ENCODE measurements around the gene GEMIN7. TPM values are rescaled to one million over a fixed set of nuclear protein-coding genes. Genes with fewer than 3 reads are reported as not detected.

Gene GEMIN7
- total RNA-seq, 4 donors from 2014 or later, result 3.0 to 21.1 (median 15.9) TPM

- in situ Hi-C loops (cut with MboI; ENCODE audit: low pct_ligation_motif_present in 1 of 4, low pct_unique_long_range_greater_than_20kb in 1 of 4, low sequenced_read_pairs in 3 of 4) (no loop called here), intact Hi-C loops (cut with DNase I; ENCODE audit: low total_unique reads) (no loop called here)
- no peak for DNase-seq
- Histone ChIP-seq H3K27me3 (no peaks in the 10 kb centered on the region), H3K36me3 (peaks cover 0 to 7% (median 0%) of the 10 kb centered on the region in 4 donors), H3K4me1 (peaks cover 0 to 17% (median 0%) of the 10 kb centered on the region in 4 donors), H3K27ac (peak overlapping the region in 1 of 4 donors; percentile 68), H3K4me3 (no peak overlapping the region), H3K9me3 (no peaks in the 10 kb centered on the region)
- 60 to 92% methylated on average over 2 to 10 of the region's 11 CpGs for WGBS, 2 donors (ENCODE audit: low coverage in 1 of 2)
- TF ChIP-seq POLR2AphosphoS5 (IDR thresholded peaks at IDR 0.05) (no peak), EP300 (IDR thresholded peaks at IDR 0.05; ENCODE audit: low read depth) (no peak), POLR2A (IDR thresholded peaks at IDR 0.05) (no peak)
- TF ChIP-seq, protein P1, sequence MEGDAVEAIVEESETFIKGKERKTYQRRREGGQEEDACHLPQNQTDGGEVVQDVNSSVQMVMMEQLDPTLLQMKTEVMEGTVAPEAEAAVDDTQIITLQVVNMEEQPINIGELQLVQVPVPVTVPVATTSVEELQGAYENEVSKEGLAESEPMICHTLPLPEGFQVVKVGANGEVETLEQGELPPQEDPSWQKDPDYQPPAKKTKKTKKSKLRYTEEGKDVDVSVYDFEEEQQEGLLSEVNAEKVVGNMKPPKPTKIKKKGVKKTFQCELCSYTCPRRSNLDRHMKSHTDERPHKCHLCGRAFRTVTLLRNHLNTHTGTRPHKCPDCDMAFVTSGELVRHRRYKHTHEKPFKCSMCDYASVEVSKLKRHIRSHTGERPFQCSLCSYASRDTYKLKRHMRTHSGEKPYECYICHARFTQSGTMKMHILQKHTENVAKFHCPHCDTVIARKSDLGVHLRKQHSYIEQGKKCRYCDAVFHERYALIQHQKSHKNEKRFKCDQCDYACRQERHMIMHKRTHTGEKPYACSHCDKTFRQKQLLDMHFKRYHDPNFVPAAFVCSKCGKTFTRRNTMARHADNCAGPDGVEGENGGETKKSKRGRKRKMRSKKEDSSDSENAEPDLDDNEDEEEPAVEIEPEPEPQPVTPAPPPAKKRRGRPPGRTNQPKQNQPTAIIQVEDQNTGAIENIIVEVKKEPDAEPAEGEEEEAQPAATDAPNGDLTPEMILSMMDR (IDR thresholded peaks at IDR 0.05), result no peak
These were observed 59.3 kb downstream of the GEMIN7 start for GRCh38 chr19:45138303-45138751.

DNA sequence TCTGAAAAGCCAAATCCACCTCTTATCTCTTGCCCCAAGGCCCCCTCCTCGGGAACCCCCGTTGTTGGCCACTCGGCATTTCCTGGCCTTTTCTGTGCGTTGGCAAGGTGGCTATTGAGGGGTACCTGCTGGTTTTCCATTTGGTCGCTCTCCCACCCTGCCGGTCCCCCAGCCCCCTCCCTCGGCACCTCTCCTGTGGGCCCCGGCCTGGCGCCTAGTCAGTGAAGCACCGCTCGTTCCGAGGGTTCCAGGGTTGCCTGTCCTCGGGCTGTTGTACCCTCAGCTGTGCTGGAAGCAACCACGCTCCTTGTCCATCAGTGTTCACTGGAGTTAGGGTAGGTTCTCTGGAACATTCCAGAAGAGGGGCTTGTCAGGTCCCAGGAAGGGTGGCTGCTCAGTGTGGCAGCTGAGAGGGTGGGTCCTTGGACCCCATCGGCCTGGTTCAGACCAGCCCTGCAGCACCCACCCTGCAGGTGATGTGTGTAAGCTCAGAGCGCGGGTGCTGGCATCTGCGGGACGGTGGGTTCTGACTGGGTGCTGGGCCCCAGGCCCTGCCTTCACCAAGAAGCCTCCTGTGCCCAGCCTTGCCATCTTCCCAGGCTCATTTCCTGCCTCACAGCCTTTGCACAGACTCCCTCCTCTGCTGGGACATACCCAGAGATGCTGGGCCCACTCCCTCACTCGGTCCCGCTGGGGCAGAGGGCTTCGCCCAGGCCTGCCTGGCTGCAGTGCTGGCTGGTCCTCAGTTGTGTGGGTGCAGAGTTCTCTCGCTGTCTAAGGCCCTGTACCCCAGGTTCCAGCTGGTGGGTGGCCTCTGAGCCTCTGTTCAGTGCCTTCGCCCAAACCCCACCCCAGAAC, 60.5 kb downstream of the GEMIN7 start:
- DNase-seq, result no peak
- H3K27ac ChIP-seq, result no peak overlapping the region
- intact Hi-C loops (cut with DNase I; ENCODE audit: low total_unique reads) (no loop called here), in situ Hi-C loops (cut with MboI; ENCODE audit: low pct_ligation_motif_present in 1 of 4, low pct_unique_long_range_greater_than_20kb in 1 of 4, low sequenced_read_pairs in 3 of 4) (no loop called here)
- H3K36me3 ChIP-seq, result peaks cover 0 to 7% (median 0%) of the 10 kb centered on the region in 4 donors
- H3K4me1 ChIP-seq, result peaks cover 0 to 17% (median 0%) of the 10 kb centered on the region in 4 donors
- no peak overlapping the region for H3K4me3 ChIP-seq
- 95% methylated on average over 4 to 24 of the region's 24 CpGs for WGBS, 2 donors (ENCODE audit: low coverage in 1 of 2)
- TF ChIP-seq POLR2AphosphoS5 (IDR thresholded peaks at IDR 0.05) (no peak), POLR2A (IDR thresholded peaks at IDR 0.05) (no peak), EP300 (IDR thresholded peaks at IDR 0.05; ENCODE audit: low read depth) (no peak)
- TF ChIP-seq, protein P1 (IDR thresholded peaks at IDR 0.05), result no peak
- H3K27me3 ChIP-seq, result no peaks in the 10 kb centered on the region
- no peaks in the 10 kb centered on the region for H3K9me3 ChIP-seq

- Histone ChIP-seq H3K27me3 (no peaks in the 10 kb centered on the region), H3K4me1 (peaks cover 0 to 17% (median 0%) of the 10 kb centered on the region in 4 donors), H3K9me3 (no peaks in the 10 kb centered on the region), H3K4me3 (no peak overlapping the region), H3K27ac (no peak overlapping the region), H3K36me3 (peaks cover 0 to 11% (median 2%) of the 10 kb centered on the region in 4 donors)
- in situ Hi-C loops (cut with MboI; ENCODE audit: low pct_ligation_motif_present in 1 of 4, low pct_unique_long_range_greater_than_20kb in 1 of 4, low sequenced_read_pairs in 3 of 4), result no loop called here
- intact Hi-C loops (cut with DNase I; ENCODE audit: low total_unique reads), result no loop called here
- TF ChIP-seq POLR2A (IDR thresholded peaks at IDR 0.05) (no peak), EP300 (IDR thresholded peaks at IDR 0.05; ENCODE audit: low read depth) (no peak), POLR2AphosphoS5 (IDR thresholded peaks at IDR 0.05) (no peak)
- TF ChIP-seq, protein P1 (IDR thresholded peaks at IDR 0.05), result no peak
- no peak for DNase-seq
- WGBS, 2 donors (ENCODE audit: low coverage in 1 of 2), result 89% methylated on average over 8 of the region's 8 CpGs; no CpG with 5 or more reads in 1 of the 2 donors
These were observed 61.1 kb downstream of the GEMIN7 start for GRCh38 chr19:45140144-45140503.

GRCh38 chr19:45140533-45140932, 61.5 kb downstream of the GEMIN7 start:
- TF ChIP-seq EP300 (IDR thresholded peaks at IDR 0.05; ENCODE audit: low read depth) (no peak), POLR2A (IDR thresholded peaks at IDR 0.05) (no peak), POLR2AphosphoS5 (IDR thresholded peaks at IDR 0.05) (no peak)
- TF ChIP-seq, protein P1 (IDR thresholded peaks at IDR 0.05), result no peak
- Histone ChIP-seq H3K27ac (no peak overlapping the region), H3K4me3 (no peak overlapping the region), H3K27me3 (no peaks in the 10 kb centered on the region), H3K36me3 (peaks cover 0 to 15% (median 4%) of the 10 kb centered on the region in 4 donors), H3K4me1 (peaks cover 0 to 17% (median 0%) of the 10 kb centered on the region in 4 donors), H3K9me3 (no peaks in the 10 kb centered on the region)
- 95% methylated on average over 11 of the region's 11 CpGs; no CpG with 5 or more reads in 1 of the 2 donors for WGBS, 2 donors (ENCODE audit: low coverage in 1 of 2)
- in situ Hi-C loops (cut with MboI; ENCODE audit: low pct_ligation_motif_present in 1 of 4, low pct_unique_long_range_greater_than_20kb in 1 of 4, low sequenced_read_pairs in 3 of 4), result no loop called here
- intact Hi-C loops (cut with DNase I; ENCODE audit: low total_unique reads), result no loop called here
- DNase-seq, result no peak

Data from transverse colon (tissue), 4 donors.